Stimulated activated CD8-positive, alpha-beta memory T cell treated with anti-CD3 and anti-CD28 coated beads, Interleukin-7, amount 100 ng/mL, for 4 hours (primary cell): ENCODE data around the gene TPRG1.

ENCODE experiments used
- DNase-seq, 2 donors: peaks; one replicate each; pipeline ENCODE4 v3.0.0-alpha.2; 2020; ENCODE audit warnings: low read depth in 2 of 2

The TPRG1 gene

GRCh38 chr3:189165092-189165612 is 6.6 kb upstream of the TPRG1 start:
- no peak for DNase-seq

- no peak for DNase-seq
Observed at GRCh38 chr3:189166321-189166720, 5.5 kb upstream of the TPRG1 start.

DNA sequence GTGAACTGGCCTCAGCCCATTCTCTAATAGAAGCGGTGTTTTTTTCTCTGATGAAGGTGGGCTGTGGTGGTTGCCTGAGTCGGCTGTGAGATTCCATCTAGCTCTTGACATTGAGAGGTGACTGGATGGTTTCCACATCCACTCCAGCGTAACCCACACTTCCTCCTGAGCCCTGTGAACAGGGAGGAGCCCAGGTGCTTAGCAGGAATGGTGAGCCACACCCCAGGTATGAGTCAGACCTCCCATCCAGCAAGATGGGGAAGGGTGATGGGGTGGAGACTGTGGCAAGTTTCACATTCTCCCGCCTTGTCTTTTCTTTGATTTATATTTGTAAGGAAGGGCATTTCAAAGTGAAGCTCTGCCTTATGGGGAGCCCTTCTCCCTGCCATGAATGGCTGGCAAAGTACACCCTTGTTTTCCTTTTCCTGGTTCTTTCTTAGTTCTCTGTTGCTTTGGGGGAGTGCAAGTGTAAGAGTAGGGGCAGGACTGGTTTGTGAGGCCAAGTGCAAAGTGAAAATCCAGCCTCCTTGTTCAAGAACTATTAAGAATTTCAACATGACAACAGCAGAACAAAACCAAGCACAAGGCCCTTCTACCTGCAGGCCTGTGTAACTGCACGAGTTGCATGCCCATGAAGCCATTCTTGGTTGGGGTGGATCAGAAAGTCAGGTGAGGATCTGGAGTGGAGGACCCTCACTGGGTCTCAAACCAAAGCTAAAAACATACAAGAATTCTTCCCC is 4.6 kb upstream of the TPRG1 start:
- no peak for DNase-seq

DNA sequence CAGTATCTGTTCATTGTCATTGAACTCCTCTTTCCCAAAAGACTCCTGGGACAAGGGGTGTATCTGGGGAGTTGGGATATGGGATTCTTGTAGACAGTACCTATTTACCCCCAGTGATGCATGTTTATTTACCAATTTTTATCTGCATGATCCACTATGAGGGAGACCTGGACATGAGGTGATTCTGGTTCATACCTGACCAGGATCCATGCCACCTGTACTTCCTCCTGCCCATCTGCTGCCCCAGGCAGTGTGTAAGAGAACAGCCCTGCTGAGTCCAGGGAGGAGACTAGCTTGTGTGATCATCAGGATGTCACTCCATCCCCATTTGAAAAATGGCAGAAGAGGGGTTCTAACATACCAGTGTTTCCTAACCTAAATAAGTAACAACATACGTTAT is 3.1 kb upstream of the TPRG1 start:
- no peak for DNase-seq

- DNase-seq, result no peak
Observed at GRCh38 chr3:189169728-189170127, 2.0 kb upstream of the TPRG1 start.

DNA sequence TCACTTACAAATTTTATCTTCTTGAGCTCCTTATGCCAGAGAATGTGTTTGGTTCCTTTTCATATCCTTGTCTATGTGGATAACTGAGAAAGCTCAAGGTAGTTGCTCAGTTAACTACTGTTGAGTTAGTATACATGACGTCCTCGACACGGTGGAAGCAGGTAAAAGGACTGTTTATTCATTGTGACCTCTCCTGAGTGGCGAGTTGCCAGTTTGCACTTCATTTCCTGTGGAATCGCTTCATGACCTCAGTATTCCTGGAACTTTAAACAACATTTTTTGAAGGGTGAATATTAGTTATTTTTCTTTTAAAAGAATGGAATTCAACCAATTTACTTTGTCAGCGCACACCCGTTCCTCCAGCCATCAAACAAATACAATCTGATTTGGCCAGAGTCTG is 1.2 kb upstream of the TPRG1 start:
- no peak for DNase-seq

DNA sequence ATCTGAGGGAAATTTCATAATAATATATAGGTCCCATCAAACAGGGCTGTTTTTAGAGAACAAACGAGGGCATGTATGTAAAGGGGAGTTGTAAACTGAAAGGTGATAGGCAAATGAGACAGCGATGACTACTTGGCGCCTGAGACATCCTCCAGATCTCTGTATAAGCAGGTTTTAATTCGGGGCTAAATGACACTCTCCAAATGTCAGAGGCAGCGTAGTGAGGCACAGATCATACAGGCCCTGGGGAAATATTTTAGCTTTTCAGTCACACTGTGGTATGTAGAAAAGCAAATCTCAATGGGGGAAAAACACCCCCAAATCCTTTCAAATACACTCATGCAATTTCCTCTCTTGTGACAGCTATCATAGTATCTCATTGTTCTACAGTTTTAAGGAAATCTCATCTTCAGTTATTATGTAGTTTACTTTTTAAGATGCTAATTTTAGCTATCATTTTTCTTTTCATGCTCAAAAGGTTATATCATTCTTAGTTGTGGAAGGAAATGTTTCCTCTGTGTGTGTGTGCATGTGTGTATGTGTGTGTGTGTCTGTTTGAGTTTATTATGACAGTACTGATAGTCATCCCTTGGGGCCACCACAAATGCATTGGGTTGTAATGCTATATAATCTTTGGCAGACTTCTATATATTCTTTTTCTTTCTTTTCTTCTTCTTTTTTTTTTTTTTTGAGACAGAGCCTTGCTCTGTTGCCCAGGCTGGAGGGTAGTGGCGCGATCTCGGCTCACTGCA is 1.1 kb downstream of the TPRG1 start:
- DNase-seq, result no peak

DNA sequence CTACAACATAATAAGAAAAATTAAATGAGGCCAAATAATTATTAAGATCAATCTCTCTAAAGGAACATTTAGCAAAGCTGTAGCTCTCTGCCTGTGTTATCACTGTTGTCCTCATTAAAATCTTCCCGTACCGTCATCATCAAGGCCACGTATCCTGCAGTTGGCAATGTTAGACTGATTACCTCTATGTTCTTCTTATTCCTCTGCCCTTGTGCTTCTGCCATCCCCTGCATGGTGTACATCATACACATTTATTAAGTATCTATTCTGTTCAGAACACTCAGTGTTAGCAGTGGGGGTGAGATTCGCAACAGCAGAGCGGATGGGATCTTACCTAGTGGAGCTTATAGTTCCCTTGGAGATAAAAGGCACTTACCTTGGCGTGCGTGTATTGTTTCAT is 12.8 kb downstream of the TPRG1 start:
- no peak for DNase-seq

- DNase-seq, result no peak
Observed at GRCh38 chr3:189186101-189186500, 14.3 kb downstream of the TPRG1 start.

DNA sequence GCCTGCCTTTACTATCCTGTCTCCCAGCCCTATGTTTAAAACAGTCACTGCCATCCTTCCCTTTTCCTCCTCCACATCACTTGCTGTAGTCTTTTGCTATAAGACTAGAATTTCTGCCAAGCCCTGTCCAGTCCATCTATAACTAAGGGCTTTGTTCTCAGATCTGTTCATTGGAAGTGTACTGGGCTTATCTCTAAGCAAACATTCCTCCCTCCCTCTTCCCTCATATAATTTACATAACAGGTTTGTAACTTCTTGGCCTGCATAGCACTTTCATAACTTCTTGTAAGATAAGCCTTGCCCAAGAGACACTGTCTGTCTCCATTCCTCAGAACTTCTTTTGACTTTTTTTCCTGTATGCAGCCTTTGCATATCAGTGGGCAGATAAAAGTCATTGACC is 16.7 kb downstream of the TPRG1 start:
- DNase-seq, result no peak

DNA sequence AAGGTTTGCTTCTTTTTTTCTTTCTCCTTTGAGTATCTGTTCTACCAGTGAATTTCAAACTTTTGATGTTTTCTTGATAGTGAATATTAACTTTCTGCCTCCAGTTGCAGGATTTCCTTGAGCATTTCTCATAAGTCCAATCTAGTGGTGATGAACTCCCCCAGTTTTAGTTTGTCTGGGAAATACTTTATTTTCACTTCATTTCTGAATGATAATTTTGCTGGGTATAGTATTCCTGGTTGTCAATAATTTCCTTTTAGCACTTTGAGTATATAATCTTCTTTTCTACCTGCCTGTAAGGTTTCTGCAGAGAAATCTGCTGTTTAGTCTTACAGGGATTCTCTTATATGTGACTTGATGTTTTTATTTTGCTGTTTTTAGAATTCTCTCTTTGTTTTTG is 21.0 kb downstream of the TPRG1 start:
- DNase-seq, result no peak

DNA sequence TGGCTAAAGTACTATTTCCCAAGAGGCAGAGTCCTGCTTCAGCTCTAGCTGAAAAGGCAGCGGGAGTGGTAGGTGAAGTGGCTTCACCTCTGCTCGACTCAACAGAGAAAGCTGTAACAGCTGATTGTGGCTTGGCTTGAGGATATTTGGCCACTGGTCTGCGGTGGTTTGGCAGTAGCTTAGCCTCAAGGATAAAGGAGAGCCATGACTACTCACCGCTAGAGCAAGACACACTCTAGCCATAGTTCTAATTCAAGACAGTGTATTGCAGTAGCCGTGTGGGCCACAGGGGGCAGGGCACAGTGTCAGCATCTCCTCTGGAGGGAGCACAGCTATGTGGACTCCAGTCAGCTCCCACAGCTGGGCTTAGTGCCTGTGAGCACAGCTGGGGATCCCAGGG is 23.5 kb downstream of the TPRG1 start:
- DNase-seq, result no peak

- DNase-seq, result no peak
Observed at GRCh38 chr3:189202106-189202505, 30.3 kb downstream of the TPRG1 start.

DNA sequence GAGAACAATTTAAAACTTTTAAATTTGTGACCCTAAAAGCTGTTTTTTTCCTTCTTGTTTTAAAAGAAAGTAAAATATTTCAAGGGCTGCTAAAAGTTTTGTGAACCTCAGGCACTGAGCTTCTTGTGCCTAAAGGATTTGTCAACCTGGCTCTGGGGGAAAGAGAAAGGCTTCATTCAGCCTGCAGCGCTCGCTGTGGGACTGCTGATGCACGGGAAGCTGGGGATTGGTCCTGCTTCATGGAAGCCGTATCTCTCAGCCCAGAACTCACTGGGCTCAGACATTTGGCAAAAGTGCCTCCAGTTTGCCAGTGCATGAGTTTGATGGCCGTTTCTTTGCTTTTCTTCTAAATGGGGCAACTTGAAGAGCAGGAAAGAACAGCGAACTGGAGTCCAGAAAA is 30.8 kb downstream of the TPRG1 start:
- DNase-seq, result no peak

DNA sequence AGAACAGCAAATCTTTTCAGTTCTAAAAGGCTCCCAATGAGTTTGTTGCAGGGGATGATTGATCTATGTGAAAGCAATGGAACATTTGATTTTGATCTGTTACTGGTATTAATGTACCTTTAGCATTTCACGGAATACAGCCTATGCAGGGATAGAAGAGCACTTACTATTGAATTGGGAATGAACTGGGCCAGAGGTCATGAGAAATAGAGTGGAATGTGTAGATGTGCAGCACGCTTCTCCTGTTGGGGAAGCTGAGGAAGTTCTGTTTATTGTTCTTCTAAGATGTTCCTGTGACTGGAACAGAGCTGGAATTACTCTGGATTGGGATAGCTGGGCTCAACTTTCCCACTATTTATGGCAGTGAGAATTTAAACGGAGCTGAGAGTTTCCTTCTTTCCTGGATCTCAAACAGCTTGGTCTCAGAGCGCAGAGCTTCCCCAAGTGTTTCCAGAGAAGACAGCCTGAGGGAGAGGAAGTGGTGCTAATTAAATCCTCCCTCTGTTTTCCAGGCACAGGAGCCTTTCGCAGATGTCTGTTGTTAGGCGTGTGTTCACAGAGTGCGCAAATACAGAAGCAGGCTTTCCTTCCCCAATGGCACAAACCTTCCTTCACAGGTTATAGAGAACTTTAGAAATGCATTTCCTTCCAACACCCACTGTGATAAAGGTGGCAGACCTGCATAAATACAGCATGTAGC is 32.5 kb downstream of the TPRG1 start:
- DNase-seq, result no peak

DNA sequence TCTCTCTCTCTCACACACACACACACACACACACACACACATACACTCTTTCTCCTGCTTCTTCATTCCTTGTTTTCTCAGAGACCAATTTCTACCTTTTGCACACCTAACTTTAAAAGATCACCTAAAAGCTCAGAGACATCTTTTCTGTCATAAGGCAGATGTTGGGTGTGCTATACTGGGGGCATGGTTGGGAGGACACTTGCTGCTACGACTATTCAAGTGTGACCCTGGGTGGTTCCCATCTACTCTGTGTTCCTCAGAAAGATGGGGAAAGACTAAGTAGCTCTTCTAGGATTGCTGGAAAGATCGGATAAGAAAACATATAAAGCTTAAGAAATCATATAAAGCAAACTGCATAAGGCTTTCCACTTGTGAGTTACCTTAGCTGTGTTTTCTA is 33.2 kb downstream of the TPRG1 start:
- no peak for DNase-seq

- no peak for DNase-seq
Observed at GRCh38 chr3:189210251-189210770, 38.5 kb downstream of the TPRG1 start.

GRCh38 chr3:189212681-189213080 is 40.9 kb downstream of the TPRG1 start:
- DNase-seq, result no peak

DNA sequence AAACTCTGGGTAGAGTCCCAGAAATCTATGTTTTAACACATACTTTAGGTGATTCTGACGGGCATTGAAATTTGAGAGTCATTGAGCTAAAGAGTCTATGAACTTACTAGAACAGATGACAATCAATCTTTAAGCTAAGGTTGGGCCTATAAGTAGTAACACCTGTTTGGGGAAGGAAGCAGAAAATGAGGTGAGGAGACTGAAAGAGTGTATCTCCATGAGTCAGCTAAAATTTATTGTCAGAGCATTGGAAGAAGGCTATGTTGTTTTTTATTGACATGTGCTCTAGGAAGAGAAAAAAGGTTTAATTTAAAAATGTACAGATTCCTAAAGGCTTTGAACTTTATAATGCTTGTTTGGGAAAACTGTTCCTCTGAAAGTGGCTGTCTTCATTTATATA is 42.9 kb downstream of the TPRG1 start:
- DNase-seq, result no peak

- DNase-seq, result no peak
Observed at GRCh38 chr3:189222927-189223636, 51.3 kb downstream of the TPRG1 start.

DNA sequence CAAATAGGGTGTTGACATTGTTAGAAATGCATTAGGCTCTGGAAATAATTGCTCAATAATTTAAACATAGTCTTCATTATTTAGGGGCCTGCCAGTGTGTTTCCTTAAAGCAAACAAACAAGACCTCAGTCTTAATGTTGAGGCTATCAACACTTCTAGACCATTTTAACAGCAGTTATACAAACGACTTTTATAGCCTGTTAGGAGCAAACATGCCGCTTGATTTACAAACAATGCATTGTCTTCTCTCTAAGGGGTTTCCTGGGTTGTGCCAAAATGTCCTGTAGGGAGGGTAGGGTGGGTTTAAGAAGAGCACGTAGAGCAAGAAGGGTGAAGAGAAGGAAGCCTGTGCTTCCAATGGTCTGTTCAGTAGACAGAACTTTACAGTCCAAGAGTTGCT is 53.7 kb downstream of the TPRG1 start:
- DNase-seq, result no peak

DNA sequence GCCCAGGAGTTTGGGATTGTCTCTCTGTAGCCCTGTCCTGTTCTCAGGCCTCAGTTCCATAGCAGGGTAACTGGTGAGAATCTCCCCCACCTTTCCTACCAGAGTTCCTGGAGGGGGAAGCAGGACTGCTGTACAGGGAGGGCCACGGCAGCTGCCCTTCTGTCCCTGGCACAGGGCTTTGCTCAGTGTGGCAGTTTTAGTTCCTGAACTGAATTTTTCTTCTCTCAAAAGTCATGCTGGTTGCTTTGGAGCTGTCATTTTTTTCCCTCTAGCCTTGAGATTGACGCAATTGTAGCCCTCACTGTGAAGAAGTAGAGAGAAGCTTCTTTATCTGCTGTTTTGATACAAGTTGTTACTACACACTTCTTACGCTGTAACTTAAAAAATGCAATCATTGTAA is 55.5 kb downstream of the TPRG1 start:
- no peak for DNase-seq
